B cell (primary cell): ENCODE results near the gene NDUFS6. TPM values are rescaled to one million over a fixed set of nuclear protein-coding genes. Genes with fewer than 3 reads are reported as not detected.

Experiments used
- ATAC-seq: fragments of 200-7000 bp; cut with Tn5 transposase; one replicate; pipeline ENCODE4 v1.10.0; 2021; ENCODE audit warnings: low read depth, mild to moderate bottlenecking, moderate number of reproducible peaks, moderate library complexity
- CTCF ChIA-PET: fragments of 350-600 bp; sonication (Branson Sonifier 250); formaldehyde crosslinking; loops from one replicate; lab custom pipeline; 2021; ENCODE audit warnings: antibody characterized with exemption, inconsistent platforms; lab: Charles Lee
- POLR2A ChIA-PET: fragments of 350-600 bp; sonication (Branson Sonifier 250); formaldehyde crosslinking; loops from one replicate; lab custom pipeline; 2021; ENCODE audit warnings: antibody characterized with exemption; lab: Charles Lee
- DNase-seq: peaks from one replicate; pipeline ENCODE4 v3.0.0; 2013
- H2AFZ ChIP-seq: 2 replicates; pipeline ENCODE4 v1.6.1; 2012; ENCODE audit warnings: mild to moderate bottlenecking, low read depth, low read length; ENCODE audit not compliant: insufficient read depth, poor library complexity, severe bottlenecking
- H3K27ac ChIP-seq, 2 donors: 1 replicate in 1 of 2; 2 replicates in 1 of 2; pipeline ENCODE4 v1.5.1; 2012 to 2013; ENCODE audit warnings: low read length in 2 of 2, mild to moderate bottlenecking in 2 of 2, moderate library complexity in 1 of 2
- H3K27me3 ChIP-seq, 4 experiments: fragments of 200-600 bp in 1 of 4; sonication (generic) in 1 of 4; replicated peaks in 1 of 4; 1 replicate in 2 of 4; 2 replicates in 2 of 4; pipeline versions ENCODE4 v1.6.1 to v1.7.0; 2013 to 2016; ENCODE audit warnings: low read length in 3 of 4, mild to moderate bottlenecking in 2 of 4, mixed read lengths in 1 of 4, moderate library complexity in 1 of 4; ENCODE audit not compliant: insufficient read depth in 4 of 4, control insufficient read depth in 3 of 4; ENCODE audit errors: control extremely low read depth in 1 of 4
- H3K36me3 ChIP-seq, 2 experiments: replicated peaks in 1 of 2; 1 replicate in 1 of 2; 2 replicates in 1 of 2; pipeline versions ENCODE4 v1.6.1 to v1.7.1; 2013; ENCODE audit warnings: low read length in 1 of 2; ENCODE audit not compliant: insufficient read depth in 2 of 2, control insufficient read depth in 1 of 2; ENCODE audit errors: control extremely low read depth in 1 of 2, extremely low read depth in 1 of 2
- H3K4me1 ChIP-seq, 2 donors: fragments of 200-600 bp in 1 of 2; sonication (generic) in 1 of 2; 1 replicate in 1 of 2; 2 replicates in 1 of 2; pipeline versions ENCODE4 v1.5.1 to v1.6.1; 2013 to 2017; ENCODE audit warnings: low read length in 2 of 2; ENCODE audit not compliant: control insufficient read depth in 2 of 2, insufficient read depth in 2 of 2
- H3K4me2 ChIP-seq: replicated peaks from 2 replicates; pipeline ENCODE3; 2012; ENCODE audit warnings: mild to moderate bottlenecking, low read depth, low read length; ENCODE audit not compliant: poor library complexity, severe bottlenecking
- H3K4me3 ChIP-seq, 5 experiments: fragments of 200-600 bp in 1 of 5; sonication (generic) in 1 of 5; 1 replicate in 3 of 5; 2 replicates in 2 of 5; pipeline versions ENCODE4 v1.5.1 to v1.7.0; 2011 to 2016; ENCODE audit warnings: low read length in 4 of 5, mild to moderate bottlenecking in 4 of 5, low read depth in 2 of 5, control low read depth in 1 of 5, moderate library complexity in 1 of 5; ENCODE audit not compliant: insufficient read depth in 1 of 5; ENCODE audit errors: control extremely low read depth in 1 of 5, extremely low read depth in 1 of 5
- H3K79me2 ChIP-seq: fragments of 200-600 bp; sonication (generic); one replicate; pipeline ENCODE4 v1.6.0; 2016; ENCODE audit warnings: low read length; ENCODE audit not compliant: control insufficient read depth, insufficient read depth
- H3K9ac ChIP-seq: fragments of 200-600 bp; sonication (generic); 2 replicates; pipeline ENCODE4 v1.6.1; 2017; ENCODE audit warnings: mild to moderate bottlenecking, low read length, moderate library complexity
- H3K9me3 ChIP-seq, 3 donors: one replicate each; pipeline versions ENCODE4 v1.6.1 to v1.7.1; 2013; ENCODE audit warnings: low read length in 2 of 3; ENCODE audit not compliant: control insufficient read depth in 2 of 3, insufficient read depth in 1 of 3; ENCODE audit errors: control extremely low read depth in 1 of 3
- H4K20me1 ChIP-seq: 2 replicates; pipeline ENCODE4 v1.6.0; 2012; ENCODE audit warnings: mild to moderate bottlenecking, low read length; ENCODE audit not compliant: insufficient read depth, control insufficient read depth, poor library complexity, severe bottlenecking
- H3K27ac Mint-ChIP-seq: one replicate; pipeline ENCODE4 v1.8.0; 2021; ENCODE audit warnings: mixed read lengths
- H3K27me3 Mint-ChIP-seq: one replicate; pipeline ENCODE4 v1.8.0; 2021; ENCODE audit warnings: mixed read lengths
- H3K4me1 Mint-ChIP-seq: one replicate; pipeline ENCODE4 v1.8.0; 2021; ENCODE audit warnings: mixed read lengths
- H3K4me3 Mint-ChIP-seq: one replicate; pipeline ENCODE4 v1.8.0; 2021; ENCODE audit warnings: mixed read lengths
- H3K9me3 Mint-ChIP-seq: one replicate; pipeline ENCODE4 v1.8.0; 2022; ENCODE audit warnings: mixed read lengths; ENCODE audit not compliant: insufficient read depth
- CTCF ChIP-seq: fragments of 200-600 bp; IDR thresholded peaks from one replicate; pipeline ENCODE4 v1.8.0; 2022; ENCODE audit warnings: antibody characterized with exemption, mild to moderate bottlenecking
- EZH2 ChIP-seq: IDR thresholded peaks from 2 replicates; pipeline ENCODE4 v1.6.1; 2012; ENCODE audit warnings: borderline replicate concordance, low read depth, mild to moderate bottlenecking, moderate library complexity, low read length; ENCODE audit not compliant: insufficient read depth, poor library complexity, severe bottlenecking
- WGBS: methylation state at CpG from one replicate; pipeline ENCODE4 v1.1.5; 2013; ENCODE audit warnings: missing lambda C conversion rate; ENCODE audit not compliant: insufficient coverage; 5-methylcytosine and 5-hydroxymethylcytosine counted together
- intact Hi-C: fragments of 100-400 bp; cut with micrococcal nuclease; formaldehyde crosslinking; loops from one replicate; pipeline ENCODE4 v1.10.0; 2022
- polyA minus RNA-seq: library from RNA; depleted of rRNA, polyadenylated mRNA; stranded (reverse); fragments of >200 nt; gene quantifications from 2 replicates; pipeline ENCODE4 v1.2.3, GENCODE V29; 2012
- polyA plus RNA-seq: library from polyadenylated mRNA; depleted of rRNA; stranded (reverse); fragments of >200 nt; gene quantifications from 2 replicates; pipeline ENCODE4 v1.2.3, GENCODE V29; 2012
- total RNA-seq, 2 donors: library from RNA; stranded (reverse); fragments of 120-200 nt in 1 of 2; gene quantifications; 1 replicate in 1 of 2; 2 replicates in 1 of 2; pipeline versions ENCODE4 v1.2.3 to v1.2.4, GENCODE V29; 2013 to 2022

NDUFS6 gene
- total RNA-seq = 16.2 and 16.9 TPM in 2 replicates
- total RNA-seq (2013) = 17.9 TPM
- 14.6 and 18.0 TPM in 2 replicates for polyA plus RNA-seq
- 10.7 and 12.3 TPM in 2 replicates for polyA minus RNA-seq

DNA sequence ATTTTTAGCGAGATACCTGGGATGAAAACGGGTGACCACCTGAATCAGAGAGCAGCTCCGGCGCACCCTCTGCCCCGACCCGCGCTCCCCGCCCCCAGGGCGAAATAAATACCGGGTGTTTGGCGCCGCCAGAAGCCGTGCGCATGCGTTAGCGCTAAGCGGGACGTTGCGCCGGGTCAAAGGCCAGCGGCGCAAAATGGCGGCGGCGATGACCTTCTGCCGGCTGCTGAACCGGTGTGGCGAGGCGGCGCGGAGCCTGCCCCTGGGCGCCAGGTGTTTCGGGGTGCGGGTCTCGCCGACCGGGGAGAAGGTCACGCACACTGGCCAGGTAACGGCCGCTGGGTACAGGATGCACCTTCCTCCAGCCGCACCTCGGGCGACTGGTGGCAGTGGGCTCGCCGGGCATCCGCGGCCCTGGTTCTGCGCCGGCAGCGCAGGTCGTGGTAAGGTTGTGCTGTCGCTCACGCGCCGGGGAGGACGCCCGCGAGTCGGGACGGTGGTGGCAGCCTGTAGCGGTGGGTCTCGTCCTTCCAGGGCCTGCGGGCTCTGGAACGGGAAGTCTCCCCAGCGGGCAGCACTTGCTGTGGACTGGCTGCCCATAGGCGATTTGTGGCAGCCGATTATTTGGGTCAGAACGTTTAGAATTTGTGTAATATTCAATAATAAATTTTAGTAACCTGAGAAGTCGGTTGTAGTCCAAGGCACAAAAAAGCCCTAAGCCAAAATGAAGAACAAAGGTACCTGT, at the start of gene NDUFS6:
Gene NDUFS6 (plus strand): TSS at position 186 of the 745 bp plus-strand sequence. CDS start 11 bp downstream, at position 197.
- POLR2A ChIA-PET = no interaction called here
- peak within 1 kb of the TSS; percentile 92 for H2AFZ ChIP-seq
- no peaks in the 10 kb centered on the region for H3K9me3 Mint-ChIP-seq
- intact Hi-C loops = loop anchor here (2.0 to 5.0 kb wide), 3 partner anchors 149 to 909 kb away; partner anchors contain the start of genes BRD9 and TRIP13
- H3K27me3 Mint-ChIP-seq = no peaks in the 10 kb centered on the region
- peak within 1 kb of the TSS; percentile 87 for H3K9ac ChIP-seq
- no peaks in the 10 kb centered on the region for H3K27me3 ChIP-seq
- peaks cover 84% of the 10 kb centered on the region for H3K79me2 ChIP-seq
- peak within 1 kb of the TSS; percentile 77 to 90 for H3K27ac ChIP-seq
- H3K4me1 Mint-ChIP-seq = peaks cover 57% of the 10 kb centered on the region
- TF ChIP-seq CTCF = no peak
- no peak for TF ChIP-seq EZH2
- H3K4me3 ChIP-seq = peak within 1 kb of the TSS; percentile 75 to 97 (median 92)
- CTCF ChIA-PET = no interaction called here
- peaks cover 18% of the 10 kb centered on the region for H4K20me1 ChIP-seq
- peaks cover 17 to 24% of the 10 kb centered on the region in 2 donors for H3K4me1 ChIP-seq
- H3K4me2 ChIP-seq = peak within 1 kb of the TSS; percentile 90
- H3K27ac Mint-ChIP-seq = peak within 1 kb of the TSS; percentile 99
- DNase-seq (peak; percentile 86), ATAC-seq (peak; percentile 69)
- H3K9me3 ChIP-seq = no peaks in the 10 kb centered on the region
- under 1% methylated on average over 63 of the region's 69 CpGs for whole genome bisulfite sequencing
- H3K4me3 Mint-ChIP-seq = peak within 1 kb of the TSS; percentile 98
- H3K36me3 ChIP-seq = peaks cover 1 to 54% of the 10 kb centered on the region in 2 experiments
